HCT116 (cell line): Measurements from ENCODE around the gene CFAP61. TPM values are rescaled to one million over a fixed set of nuclear protein-coding genes. Genes with fewer than 3 reads are reported as not detected.

Experiments
- ATAC-seq: fragments of 200-7000 bp; cut with Tn5 transposase; 2 replicates; pipeline ENCODE4 v1.9.1; 2020; ENCODE audit warnings: mild to moderate bottlenecking, moderate library complexity
- BruUV-seq: library from RNA; stranded (reverse); fragments of 400-500 nt; replicated peaks from 2 replicates; lab custom pipeline; 2021; lab: Mats Ljungman, UMichigan
- CTCF ChIA-PET: fragments of 300-600 bp; sonication (Branson Sonifier 250); formaldehyde crosslinking; loops from one replicate; lab custom pipeline; 2021; ENCODE audit warnings: antibody characterized with exemption; lab: Charles Lee
- POLR2A ChIA-PET: fragments of 300-600, 350-600 bp; sonication (Branson Sonifier 250); formaldehyde crosslinking; loops from one replicate; lab custom pipeline; 2021; ENCODE audit warnings: antibody characterized with exemption; lab: Charles Lee
- RAD21 ChIA-PET, 2 experiments: fragments of 300-600 bp; sonication (Branson Sonifier 250); formaldehyde crosslinking; loops; one replicate each; lab custom pipeline; 2023; ENCODE audit warnings: low total read pairs in 2 of 2; ENCODE audit not compliant: uncharacterized antibody in 2 of 2, unreplicated experiment in 2 of 2, low non-redundant PET in 1 of 2; lab: Charles Lee
- DNase-seq: peaks from one replicate; pipeline ENCODE4 v3.0.0-alpha.2; 2010; ENCODE audit warnings: low read depth, low spot score
- H2AFZ ChIP-seq: fragments of 200-600 bp; shearing (Covaris generic), sonication (generic); 2 replicates; pipeline ENCODE4 v1.6.1; 2017; ENCODE audit warnings: low read depth, mixed run types, mixed read lengths, antibody characterized with exemption, low read length; ENCODE audit not compliant: poor library complexity, severe bottlenecking
- H3K27ac ChIP-seq: 2 replicates; pipeline ENCODE4 v1.5.1; 2012; ENCODE audit warnings: low read depth, low read length
- H3K27me3 ChIP-seq: fragments of 200-600 bp; sonication (generic); 2 replicates; pipeline ENCODE4 v1.6.1; 2016; ENCODE audit warnings: mixed run types, low read length, mixed read lengths; ENCODE audit not compliant: insufficient read depth
- H3K36me3 ChIP-seq, 2 experiments: fragments of 200-500 bp in 1 of 2; fragments of 200-600 bp in 1 of 2; sonication (Bioruptor generic) in 1 of 2; sonication (generic) in 1 of 2; 2 replicates each; pipeline versions ENCODE4 v1.5.1 to v1.6.1; 2014 to 2016; ENCODE audit warnings: low read length in 2 of 2, inconsistent platforms in 1 of 2, mixed read lengths in 1 of 2, mixed run types in 1 of 2; ENCODE audit not compliant: insufficient read depth in 2 of 2, control insufficient read depth in 1 of 2
- H3K4me1 ChIP-seq, 2 experiments: fragments of 200-600 bp in 1 of 2; sonication (generic) in 1 of 2; 2 replicates each; pipeline versions ENCODE4 v1.5.1 to v1.6.1; 2012 to 2017; ENCODE audit warnings: low read length in 2 of 2, inconsistent platforms in 1 of 2, mild to moderate bottlenecking in 1 of 2, mixed read lengths in 1 of 2, mixed run types in 1 of 2, moderate library complexity in 1 of 2; ENCODE audit not compliant: insufficient read depth in 2 of 2, control insufficient read depth in 1 of 2
- H3K4me2 ChIP-seq: fragments of 200-600 bp; sonication (generic); 2 replicates; pipeline ENCODE4 v1.6.1; 2017; ENCODE audit warnings: mixed run types, low read length, mixed read lengths
- H3K4me3 ChIP-seq, 2 experiments: fragments of 200-600 bp in 1 of 2; sonication (generic) in 1 of 2; replicated peaks in 1 of 2; 2 replicates each; pipeline ENCODE4 v1.5.1; 2011 to 2016; ENCODE audit warnings: low read length in 2 of 2, control low read depth in 1 of 2, low read depth in 1 of 2, mild to moderate bottlenecking in 1 of 2, mixed read lengths in 1 of 2, mixed run types in 1 of 2
- H3K79me2 ChIP-seq: fragments of 200-600 bp; sonication (generic); 2 replicates; pipeline ENCODE4 v1.6.1; 2017; ENCODE audit warnings: mild to moderate bottlenecking, mixed run types, low read length, moderate library complexity, mixed read lengths; ENCODE audit not compliant: insufficient read depth
- H3K9ac ChIP-seq: fragments of 200-600 bp; sonication (generic); 2 replicates; pipeline ENCODE4 v1.6.1; 2016; ENCODE audit warnings: low read length, mixed read lengths
- H3K9me2 ChIP-seq: fragments of 200-600 bp; sonication (generic), shearing (Covaris generic); 2 replicates; pipeline ENCODE4 v1.6.1; 2017; ENCODE audit warnings: mixed run types, mild to moderate bottlenecking, moderate library complexity; ENCODE audit not compliant: insufficient read depth
- H3K9me3 ChIP-seq, 2 experiments: fragments of 200-500 bp in 1 of 2; fragments of 200-600 bp in 1 of 2; sonication (Bioruptor generic) in 1 of 2; sonication (generic) in 1 of 2; 2 replicates each; pipeline ENCODE4 v1.6.1; 2014 to 2017; ENCODE audit warnings: low read length in 2 of 2, mixed read lengths in 2 of 2, inconsistent platforms in 1 of 2, low read depth in 1 of 2, mild to moderate bottlenecking in 1 of 2, mixed run types in 1 of 2, moderate library complexity in 1 of 2; ENCODE audit not compliant: control insufficient read depth in 1 of 2, insufficient read depth in 1 of 2
- H4K20me1 ChIP-seq: fragments of 200-600 bp; sonication (generic), shearing (Covaris generic); 2 replicates; pipeline ENCODE4 v1.6.1; 2017; ENCODE audit warnings: mixed run types, mild to moderate bottlenecking, moderate library complexity; ENCODE audit not compliant: insufficient read depth
- ATF3 ChIP-seq: IDR thresholded peaks from 2 replicates; pipeline ENCODE4 v1.6.1; 2012
- CBX3 ChIP-seq: IDR thresholded peaks from 2 replicates; pipeline ENCODE4 v1.6.1; 2012; ENCODE audit warnings: low read depth
- CTCF ChIP-seq, 3 experiments: fragments of 200-600 bp in 1 of 3; sonication (generic) in 1 of 3; IDR thresholded peaks in 2 of 3; conservative IDR thresholded peaks in 1 of 3; 2 replicates each; pipeline ENCODE4 v1.5.1; 2012 to 2017; ENCODE audit warnings: low read depth in 2 of 3, low read length in 2 of 3, antibody characterized with exemption in 1 of 3, borderline replicate concordance in 1 of 3, control low read depth in 1 of 3, mild to moderate bottlenecking in 1 of 3, mixed read lengths in 1 of 3, mixed run types in 1 of 3, moderate library complexity in 1 of 3; ENCODE audit not compliant: insufficient read depth in 1 of 3
- EGR1 ChIP-seq: IDR thresholded peaks from 2 replicates; pipeline ENCODE4 v1.6.1; 2012; ENCODE audit warnings: low read depth
- EZH2 ChIP-seq: fragments of 200-600 bp; sonication (generic); IDR thresholded peaks from 2 replicates; pipeline ENCODE4 v1.6.1; 2017; ENCODE audit warnings: antibody characterized with exemption, mixed run types
- EZH2phosphoT487 ChIP-seq: fragments of 200-600 bp; IDR thresholded peaks from 2 replicates; pipeline ENCODE4 v1.6.1; 2018; ENCODE audit warnings: antibody characterized with exemption, borderline replicate concordance
- FOSL1 ChIP-seq: IDR thresholded peaks from 2 replicates; pipeline ENCODE4 v1.6.1; 2012; ENCODE audit warnings: low read depth
- MAX ChIP-seq: IDR thresholded peaks from 2 replicates; pipeline ENCODE4 v1.6.1; 2012
- POLR2A ChIP-seq: IDR thresholded peaks from 2 replicates; pipeline ENCODE4 v1.7.0; 2011; ENCODE audit warnings: borderline replicate concordance; ENCODE audit not compliant: insufficient read depth, insufficient read length; ENCODE audit errors: extremely low read depth
- SIN3A ChIP-seq: IDR thresholded peaks from 2 replicates; pipeline ENCODE4 v1.6.1; 2012; ENCODE audit warnings: low read depth
- TCF7L2 ChIP-seq: IDR thresholded peaks from 2 replicates; pipeline ENCODE4 v1.7.0; 2011; ENCODE audit warnings: borderline replicate concordance, inconsistent platforms; ENCODE audit not compliant: insufficient read depth, insufficient read length; ENCODE audit errors: extremely low read depth
- YY1 ChIP-seq: IDR thresholded peaks from 2 replicates; pipeline ENCODE4 v1.6.1; 2011; ENCODE audit warnings: low read length, low read depth, moderate library complexity, mild to moderate bottlenecking; ENCODE audit not compliant: insufficient replicate concordance; ENCODE audit errors: extremely low read depth
- ZBTB33 ChIP-seq: IDR thresholded peaks from 2 replicates; pipeline ENCODE4 v1.6.1; 2011; ENCODE audit warnings: mild to moderate bottlenecking, low read length, moderate library complexity; ENCODE audit not compliant: insufficient replicate concordance; ENCODE audit errors: extremely low read depth
- ZFX ChIP-seq: fragments of 450-650 bp; IDR thresholded peaks from 2 replicates; pipeline ENCODE4 v1.6.1; 2017
- ZNF274 ChIP-seq: fragments of 200-500 bp; sonication (Bioruptor generic); IDR thresholded peaks from 2 replicates; pipeline ENCODE4 v1.6.1; 2014; ENCODE audit warnings: mild to moderate bottlenecking, low read depth, low read length, inconsistent platforms
- intact Hi-C: fragments of 100-400 bp; cut with micrococcal nuclease; formaldehyde crosslinking; loops from 2 replicates; pipeline ENCODE4 v1.10.0; 2022
- total RNA-seq: library from RNA; stranded (reverse); gene quantifications from one replicate; pipeline ENCODE4 v1.2.1, GENCODE V29; 2021; ENCODE audit not compliant: unreplicated experiment

The CFAP61 gene
- total RNA-seq, 1 experiment from 2014 or later = 1.7 TPM

- Histone ChIP-seq H3K79me2 (no peaks in the 10 kb centered on the region), H3K4me2 (no peak overlapping the region), H3K4me1 (no peaks in the 10 kb centered on the region), H3K9ac (no peak overlapping the region), H3K36me3 (no peaks in the 10 kb centered on the region), H3K27ac (no peak overlapping the region), H2AFZ (no peak overlapping the region), H4K20me1 (no peaks in the 10 kb centered on the region), H3K27me3 (peaks cover 19% of the 10 kb centered on the region), H3K9me3 (no peaks in the 10 kb centered on the region), H3K9me2 (no peaks in the 10 kb centered on the region)
- POLR2A ChIA-PET = no interaction called here
- CTCF ChIA-PET = no interaction called here
- RAD21 ChIA-PET = no interaction called here
- intact Hi-C loops = no loop called here
- DNase-seq (no peak), ATAC-seq (no peak)
- no TSS peak for BruUV-seq
- no peak for TF ChIP-seq ZFX
- no peak for TF ChIP-seq MAX
- TF ChIP-seq ATF3 = no peak
- TF ChIP-seq SIN3A = no peak
- TF ChIP-seq FOSL1 = no peak
- TF ChIP-seq POLR2A = no peak
- no peak for TF ChIP-seq TCF7L2
- TF ChIP-seq EZH2phosphoT487 = no peak
- TF ChIP-seq YY1 = no peak
- no peak for TF ChIP-seq ZBTB33
- TF ChIP-seq CTCF (IDR thresholded peaks at IDR 0.05 in 2 of 3, conservative IDR thresholded peaks at IDR 0.05 in 1 of 3; ENCODE audit: borderline replicate concordance in 1 of 3, insufficient read depth in 1 of 3, low read depth in 2 of 3, low read length in 2 of 3) = no peak
- no peak for TF ChIP-seq EZH2
- TF ChIP-seq ZNF274 = no peak
- TF ChIP-seq EGR1 = no peak
- no peak for TF ChIP-seq CBX3
- TF ChIP-seq, all 23 proteins: peak for 0
- H3K4me3 ChIP-seq = no peak overlapping the region
Measured at GRCh38 chr20:20365480-20366161, 313.3 kb downstream of the CFAP61 start.
